NAMALWA (cell line): ENCODE measurements around the gene SIRPA.
"Not testable (repeated sequence)": the region's sequence is repeated elsewhere in the genome, so short reads cannot be mapped to it uniquely, and the experiment has no call there.

Experiments used
- DNase-seq: peaks from one replicate; pipeline ENCODE4 v3.0.0-alpha.2; 2015; ENCODE audit warnings: low spot score

Gene SIRPA

DNA sequence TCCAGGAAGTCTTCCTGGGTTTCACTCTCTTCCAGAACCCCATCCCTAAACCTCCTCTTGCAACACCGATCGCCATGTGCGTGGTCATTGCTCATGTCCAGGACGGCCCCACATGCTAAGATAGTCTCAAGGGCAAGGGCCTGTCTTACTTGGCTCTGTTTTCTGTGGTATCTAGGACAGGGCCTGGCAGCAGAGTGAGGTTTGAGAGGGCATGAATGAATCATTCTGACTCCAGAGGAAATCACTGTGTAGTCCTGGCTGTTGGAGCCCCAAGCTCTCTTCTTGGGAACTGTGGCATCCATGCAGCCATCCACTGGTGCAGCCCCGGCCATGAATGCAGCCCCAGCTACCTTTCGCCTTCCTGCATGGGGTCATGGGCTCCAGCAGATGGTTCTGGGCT, 12.4 kb downstream of the SIRPA start:
- DNase-seq = no peak

GRCh38 chr20:1908191-1908590, 13.0 kb downstream of the SIRPA start:
- DNase-seq = no peak

DNA sequence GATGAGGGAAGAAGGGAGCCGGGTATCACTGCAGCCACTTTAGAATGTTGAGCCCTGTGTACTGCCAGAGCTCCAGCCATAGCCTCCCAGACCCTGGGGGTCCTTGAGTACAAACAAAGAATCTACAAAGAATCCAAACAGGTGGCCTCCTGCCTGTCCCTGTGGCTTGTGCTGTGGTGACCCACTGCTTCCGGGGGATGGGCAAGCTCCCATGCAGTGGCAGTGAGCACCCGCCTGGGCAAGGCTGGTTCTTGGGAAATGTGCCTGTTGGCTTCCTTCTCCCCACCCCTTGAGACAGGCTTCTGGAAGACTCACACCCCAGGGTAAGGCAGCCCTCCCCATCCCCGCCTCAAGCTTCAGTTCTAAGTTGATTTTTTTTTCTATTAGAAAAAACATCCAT, 13.9 kb downstream of the SIRPA start:
- no peak for DNase-seq

DNA sequence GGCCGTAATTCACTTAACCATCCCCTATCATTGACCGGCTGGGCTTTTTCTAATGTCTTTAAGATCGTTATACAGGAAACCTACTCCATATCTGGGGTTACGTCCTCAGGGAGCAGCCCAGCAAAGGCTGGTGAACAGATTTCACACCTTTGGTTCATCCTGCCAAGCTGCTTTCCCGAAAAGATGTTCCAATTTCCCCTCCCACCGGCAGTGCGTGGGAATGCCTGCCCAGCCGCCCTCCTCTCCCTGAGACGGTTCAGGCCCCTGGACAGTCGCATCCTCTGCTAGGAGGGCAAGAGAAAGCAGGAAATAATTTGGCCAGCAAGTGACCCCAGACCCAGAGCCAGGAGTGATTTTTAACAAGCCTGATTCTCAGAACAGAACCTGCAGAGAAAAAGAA, 16.3 kb downstream of the SIRPA start:
- DNase-seq = no peak

DNA sequence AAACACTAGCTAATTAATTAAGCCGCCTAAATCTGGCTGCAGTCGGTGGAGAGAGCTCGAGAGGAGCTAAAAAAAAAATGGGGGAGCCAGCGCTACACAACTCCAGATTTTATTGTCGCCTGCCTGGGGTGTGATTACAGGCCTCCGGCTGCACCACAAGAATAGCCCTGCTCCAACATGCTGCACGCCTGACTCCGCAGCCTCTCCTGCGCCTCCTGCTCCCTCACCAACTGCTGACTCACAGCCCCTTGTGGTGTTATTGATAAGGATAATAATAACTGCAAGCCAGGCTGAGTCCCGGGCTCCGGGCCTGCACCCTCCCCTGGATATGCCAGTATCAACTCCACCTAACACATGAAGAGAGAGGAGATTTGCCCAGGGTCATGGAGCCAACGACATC, 16.8 kb downstream of the SIRPA start:
- DNase-seq = no peak

GRCh38 chr20:1912646-1913045, 17.4 kb downstream of the SIRPA start:
- no peak for DNase-seq

- not testable (repeated sequence) for DNase-seq
Observed at GRCh38 chr20:1915233-1915632, 20.0 kb downstream of the SIRPA start.

DNA sequence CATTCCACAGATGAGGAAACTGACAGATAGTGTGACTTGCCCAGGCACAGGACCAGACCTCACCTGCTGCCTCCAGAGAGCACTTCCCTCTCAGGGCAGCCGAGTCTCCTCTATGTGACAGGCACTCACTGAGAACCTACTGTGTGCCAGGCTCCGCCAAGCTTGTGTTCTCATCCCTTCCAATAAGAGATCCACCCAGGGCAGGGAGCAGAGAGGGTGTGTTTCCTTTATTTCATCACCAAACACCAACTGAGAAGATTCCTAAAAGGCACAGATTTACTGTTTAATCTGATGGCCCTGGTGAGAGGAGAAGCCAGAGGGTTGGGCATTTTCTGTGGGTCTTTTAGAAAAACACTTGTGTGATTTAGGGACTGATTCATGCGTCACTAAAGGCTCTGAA, 20.5 kb downstream of the SIRPA start:
- DNase-seq = no peak

GRCh38 chr20:1917786-1918185, 22.6 kb downstream of the SIRPA start:
- DNase-seq = no peak

GRCh38 chr20:1918491-1919165, 23.4 kb downstream of the SIRPA start:
- DNase-seq = no peak

DNA sequence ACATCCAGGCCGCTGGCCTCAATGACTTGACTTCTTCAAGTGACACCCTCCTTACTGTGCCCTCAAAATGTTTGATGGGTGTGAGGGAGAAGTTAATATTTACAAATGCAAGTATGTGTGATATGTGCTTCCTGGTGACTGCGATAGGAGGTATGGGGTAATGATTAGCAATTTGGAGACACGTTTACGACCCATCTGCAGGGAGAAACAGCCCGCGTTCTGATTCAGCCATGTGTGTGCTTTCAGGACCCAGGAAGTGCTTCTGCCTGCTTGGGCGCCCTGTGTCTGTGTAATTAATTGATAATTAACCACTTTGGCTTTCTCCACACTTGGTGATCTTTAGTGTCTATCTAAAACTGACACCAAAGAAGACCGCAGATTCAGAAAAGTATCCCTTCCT, 25.0 kb downstream of the SIRPA start:
- DNase-seq = no peak

GRCh38 chr20:1920826-1921225, 25.6 kb downstream of the SIRPA start:
- DNase-seq = no peak

DNA sequence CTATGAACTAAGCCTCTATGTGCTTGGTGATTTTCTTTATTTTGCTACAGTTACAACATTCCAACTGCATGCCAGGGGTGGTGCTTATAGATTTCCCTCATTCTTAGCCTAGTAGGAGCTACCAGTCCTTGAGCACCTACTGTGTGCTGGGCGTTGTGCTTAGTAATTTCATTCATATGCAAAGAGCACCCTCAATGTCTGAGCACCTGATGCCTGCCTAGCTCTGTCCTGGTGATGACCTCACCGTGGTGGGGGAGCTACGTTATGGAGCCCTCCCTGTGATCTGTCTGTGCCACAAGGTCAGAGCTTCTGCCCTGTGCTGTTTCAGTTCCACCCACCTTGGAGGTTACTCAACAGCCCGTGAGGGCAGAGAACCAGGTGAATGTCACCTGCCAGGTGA, 26.8 kb downstream of the SIRPA start:
- DNase-seq = not testable (repeated sequence)

DNA sequence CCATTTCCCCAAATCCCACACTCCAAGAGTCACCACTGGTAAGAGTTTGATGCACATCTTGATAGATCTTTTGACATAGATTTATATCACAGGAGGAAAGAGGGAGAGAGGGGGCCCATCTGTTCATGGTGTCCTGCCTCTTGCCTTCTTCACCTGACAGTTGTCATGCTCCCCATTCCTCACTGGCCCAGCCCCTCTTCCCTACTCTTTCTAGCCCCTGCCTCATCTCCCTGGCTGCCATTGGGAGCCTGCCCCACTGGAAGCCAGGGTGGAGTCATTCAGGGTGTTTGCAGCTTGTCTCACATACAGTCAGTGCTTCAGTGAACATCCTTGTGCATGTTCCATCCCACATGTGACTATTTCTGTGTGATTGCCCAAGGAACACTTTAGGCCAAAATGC, 27.6 kb downstream of the SIRPA start:
- DNase-seq = no peak

DNA sequence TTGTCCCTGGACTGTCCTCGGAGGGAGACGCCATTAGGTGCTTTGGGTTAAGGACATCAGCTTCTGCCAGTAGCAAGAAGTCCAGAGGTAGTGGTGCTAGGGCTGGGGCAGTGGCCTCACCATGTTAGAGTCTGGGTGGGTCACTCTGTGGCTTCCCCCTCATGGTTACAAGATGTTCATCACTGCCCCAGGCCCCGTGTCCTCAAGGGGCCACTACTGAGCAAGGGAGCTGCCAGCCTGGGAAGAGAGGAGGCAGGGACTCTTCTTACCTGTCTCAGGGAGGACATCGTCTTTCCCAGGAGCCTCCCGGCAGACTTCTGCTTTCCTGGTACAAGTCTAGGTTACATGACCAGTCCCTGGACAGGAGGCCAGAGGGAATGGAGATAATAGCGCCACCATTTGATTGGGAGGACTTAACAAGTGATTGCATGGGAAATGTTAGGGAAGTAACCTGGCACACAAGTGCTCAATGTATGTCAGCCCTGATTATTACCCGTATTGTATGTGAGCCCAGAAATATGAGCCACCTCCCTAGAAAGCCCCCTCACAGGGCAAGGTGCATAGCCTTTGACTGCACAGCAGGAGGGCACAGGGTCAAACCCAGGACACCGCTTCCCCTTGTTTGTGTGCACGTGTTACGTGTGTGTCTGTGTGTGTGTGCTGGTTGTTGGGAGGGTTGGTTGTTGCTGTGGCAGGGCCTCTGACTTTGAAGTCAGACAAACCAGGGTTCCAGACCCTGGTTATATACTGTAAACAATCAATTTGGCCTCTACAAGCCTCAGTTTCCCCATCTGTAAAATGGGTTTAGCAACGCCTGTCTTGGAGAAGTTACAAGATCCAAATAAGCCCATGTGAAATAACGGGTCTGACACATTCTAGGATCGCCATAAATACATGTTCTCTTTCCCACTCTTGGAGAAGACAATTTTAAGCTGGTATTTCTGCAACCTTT, 30.0 kb downstream of the SIRPA start:
- no peak for DNase-seq

DNA sequence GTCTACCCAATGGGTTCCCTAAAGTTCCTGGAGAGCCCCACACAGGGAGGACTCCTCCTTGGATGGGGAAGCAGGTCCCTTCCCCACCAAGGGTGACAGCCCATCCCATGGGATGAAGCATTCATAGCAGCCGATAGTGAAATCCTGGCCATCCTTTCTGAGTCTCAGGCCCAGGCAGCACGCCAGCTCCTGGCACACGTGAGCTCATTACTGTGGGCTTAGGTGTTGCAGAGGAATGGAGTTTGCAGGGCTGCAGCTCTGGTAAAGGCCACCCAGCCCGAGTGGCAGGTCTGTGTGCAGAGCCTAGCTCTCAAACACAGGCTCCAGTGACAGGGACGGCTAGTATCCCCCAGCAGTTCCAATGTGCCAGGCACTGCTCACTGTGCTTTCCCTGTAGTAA, 31.0 kb downstream of the SIRPA start:
- no peak for DNase-seq

GRCh38 chr20:1927217-1927616, 32.0 kb downstream of the SIRPA start:
- DNase-seq = no peak

GRCh38 chr20:1928154-1928553, 32.9 kb downstream of the SIRPA start:
- no peak for DNase-seq

- DNase-seq = no peak
Observed at GRCh38 chr20:1928782-1929181, 33.6 kb downstream of the SIRPA start.

DNA sequence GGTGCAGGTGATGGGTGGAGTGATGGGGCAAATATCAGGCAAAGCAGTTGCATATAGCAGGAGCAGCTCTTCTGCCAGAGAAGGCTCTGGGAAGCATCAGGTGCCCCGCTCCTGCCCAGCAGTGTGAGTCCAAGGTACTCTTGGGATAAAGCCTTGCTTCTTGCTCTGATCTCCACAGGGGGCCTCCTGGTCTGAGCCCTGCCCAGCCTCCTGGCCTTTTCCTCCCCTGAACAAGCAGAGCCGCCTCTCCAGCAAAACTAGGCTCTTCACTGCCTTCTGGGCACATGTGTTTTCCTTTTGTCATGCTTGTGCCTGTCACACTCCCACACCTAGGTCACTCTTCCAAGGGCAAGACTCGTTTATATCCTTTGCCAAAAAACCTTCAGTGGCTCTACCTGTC, 34.3 kb downstream of the SIRPA start:
- no peak for DNase-seq

GRCh38 chr20:1930165-1930564, 35.0 kb downstream of the SIRPA start:
- no peak for DNase-seq

- no peak for DNase-seq
Observed at GRCh38 chr20:1931830-1932229, 36.6 kb downstream of the SIRPA start.

DNA sequence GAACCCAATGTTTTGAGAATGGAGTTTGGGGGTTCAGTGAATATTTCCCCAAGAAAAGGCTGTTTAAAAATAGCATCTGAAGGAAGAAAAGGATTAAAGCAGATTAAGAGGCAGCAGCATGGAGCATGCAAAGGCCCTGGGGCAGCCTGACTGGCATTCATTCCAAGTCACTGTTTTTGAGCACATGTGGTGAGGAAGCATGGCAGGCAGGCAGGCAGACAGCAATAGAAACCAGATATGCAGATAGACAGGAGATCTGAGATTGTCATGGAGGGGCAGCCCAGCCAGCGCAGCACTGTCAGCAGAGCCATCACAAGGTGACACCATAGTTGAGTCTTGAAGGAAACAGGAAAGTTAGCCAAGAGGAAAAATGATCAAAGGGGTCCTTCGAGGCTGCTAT, 37.8 kb downstream of the SIRPA start:
- DNase-seq = no peak

GRCh38 chr20:1933465-1933870, 38.3 kb downstream of the SIRPA start:
- no peak for DNase-seq
